ENCODE measurements around the gene AKAP5. TPM values are rescaled to one million over a fixed set of nuclear protein-coding genes. Genes with fewer than 3 reads are reported as not detected.
A peak's percentile ranks its signal among the peaks of the same experiment; 100 is the strongest.

The AKAP5 gene, protein sequence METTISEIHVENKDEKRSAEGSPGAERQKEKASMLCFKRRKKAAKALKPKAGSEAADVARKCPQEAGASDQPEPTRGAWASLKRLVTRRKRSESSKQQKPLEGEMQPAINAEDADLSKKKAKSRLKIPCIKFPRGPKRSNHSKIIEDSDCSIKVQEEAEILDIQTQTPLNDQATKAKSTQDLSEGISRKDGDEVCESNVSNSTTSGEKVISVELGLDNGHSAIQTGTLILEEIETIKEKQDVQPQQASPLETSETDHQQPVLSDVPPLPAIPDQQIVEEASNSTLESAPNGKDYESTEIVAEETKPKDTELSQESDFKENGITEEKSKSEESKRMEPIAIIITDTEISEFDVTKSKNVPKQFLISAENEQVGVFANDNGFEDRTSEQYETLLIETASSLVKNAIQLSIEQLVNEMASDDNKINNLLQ
- 0.16 TPM for total RNA-seq

DNA sequence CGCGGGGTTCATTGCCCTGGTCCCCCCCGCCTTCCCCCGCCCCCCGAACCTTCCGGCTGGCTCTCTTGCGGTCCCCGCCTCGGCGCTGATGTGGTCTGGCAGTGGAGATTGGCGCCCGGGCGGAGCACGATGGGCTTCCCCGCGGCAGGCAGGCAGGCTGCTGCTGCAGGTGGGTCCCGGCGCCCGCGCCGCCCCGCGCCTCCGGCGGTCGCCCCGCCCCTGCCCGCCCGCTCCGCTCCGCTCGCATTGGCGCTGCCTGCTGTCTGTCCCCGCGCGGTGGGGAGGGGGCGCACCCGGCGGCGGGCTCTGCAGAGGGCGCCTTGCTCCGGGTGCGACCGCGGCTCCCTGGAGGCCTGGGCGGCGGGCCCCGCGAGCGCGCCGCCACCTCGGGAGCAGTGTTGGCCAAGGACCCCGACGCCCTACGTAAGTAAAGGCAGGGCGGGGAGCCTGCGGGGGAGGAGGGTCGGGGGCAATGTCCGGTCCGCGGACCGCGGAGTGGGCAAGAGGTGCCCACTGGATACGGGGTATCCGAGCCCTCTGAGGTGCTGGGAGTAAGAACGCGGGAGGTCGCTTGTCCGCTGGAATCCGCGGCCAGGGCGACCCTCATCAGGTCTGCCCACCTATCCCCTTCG, at the start of gene AKAP5:
TSS of gene AKAP5 (plus strand) at position 309 of the 632 bp plus-strand sequence. CDS start 2,896 bp downstream, outside the sequence.
- ATAC-seq, result peak; percentile 71

DNA sequence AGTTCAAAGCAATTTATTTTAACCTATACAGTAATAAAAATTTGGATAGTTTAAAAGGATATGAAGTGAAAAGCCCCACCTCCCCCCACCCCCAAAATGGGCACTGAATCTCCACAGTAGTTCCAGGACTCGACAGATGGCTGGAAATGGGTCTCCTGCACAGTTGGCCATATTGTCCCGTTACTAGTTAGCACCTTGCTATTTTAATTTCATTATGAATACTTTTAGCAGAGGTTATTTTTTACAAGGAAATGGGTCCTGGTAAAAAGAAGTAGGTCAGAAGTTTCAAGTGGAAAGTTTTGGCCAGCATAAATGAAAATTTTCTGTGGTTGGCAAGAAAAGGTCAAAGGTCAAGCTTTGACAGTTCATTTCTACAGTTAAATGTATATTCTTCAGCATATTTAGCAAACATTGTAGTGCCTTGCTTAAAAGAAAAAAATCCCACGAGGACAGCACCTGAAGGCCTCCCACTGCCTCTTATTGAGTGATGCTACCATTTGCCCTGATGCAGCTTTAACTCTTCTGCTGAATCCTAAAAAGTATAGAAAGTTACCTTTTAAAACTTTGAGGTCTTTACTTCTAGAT, 48.9 kb upstream of the AKAP5 start:
- ATAC-seq, result no peak

DNA sequence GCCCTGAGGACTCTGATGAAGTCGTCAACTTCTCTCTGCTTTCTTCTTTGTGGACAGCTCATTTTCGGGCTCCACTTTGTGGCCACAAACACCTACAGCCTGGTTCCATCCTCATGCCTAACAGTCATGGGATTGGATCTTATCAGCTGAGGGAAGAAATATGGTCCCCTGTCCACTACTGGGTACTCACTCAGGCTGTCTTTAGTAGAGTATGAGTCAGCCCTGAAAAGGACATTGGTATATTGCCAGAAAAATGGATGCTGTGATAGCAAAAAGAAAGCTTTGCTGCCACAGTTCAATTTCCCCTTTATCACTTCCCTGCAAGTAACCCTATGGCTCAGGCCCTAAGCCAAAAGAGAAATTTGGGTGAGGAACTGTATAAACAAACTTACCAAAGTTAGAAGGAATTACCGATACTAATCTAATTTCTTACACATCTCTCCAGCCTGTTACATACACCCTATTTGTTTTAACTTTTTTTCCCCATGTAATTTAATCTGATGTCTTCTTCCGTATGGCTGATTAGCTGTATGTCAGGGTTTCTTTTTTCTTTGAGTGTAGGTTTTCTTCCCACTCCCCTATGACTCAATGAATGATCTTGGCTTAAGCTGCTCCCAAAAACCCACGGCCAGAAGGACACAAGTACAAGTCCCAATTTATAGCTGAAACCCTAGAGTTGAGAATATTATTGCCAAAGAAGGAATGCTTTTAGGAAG, 48.1 kb upstream of the AKAP5 start:
- no peak for ATAC-seq

DNA sequence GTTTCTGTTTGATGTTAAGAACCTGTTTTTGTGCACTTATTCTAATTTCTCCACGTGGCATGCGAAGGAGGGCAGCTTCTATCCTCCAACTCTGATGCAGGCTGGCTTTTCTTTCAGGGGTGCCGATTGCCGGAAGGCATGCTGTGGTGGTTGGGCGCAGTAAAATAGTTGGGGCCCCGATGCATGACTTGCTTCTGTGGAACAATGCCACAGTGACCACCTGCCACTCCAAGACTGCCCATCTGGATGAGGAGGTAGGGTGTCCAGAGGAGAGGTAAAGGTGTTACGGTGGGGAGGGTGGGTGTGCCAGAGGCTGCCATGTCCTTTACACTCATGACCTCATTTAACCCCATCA, 47.6 kb upstream of the AKAP5 start:
- ATAC-seq, result no peak

DNA sequence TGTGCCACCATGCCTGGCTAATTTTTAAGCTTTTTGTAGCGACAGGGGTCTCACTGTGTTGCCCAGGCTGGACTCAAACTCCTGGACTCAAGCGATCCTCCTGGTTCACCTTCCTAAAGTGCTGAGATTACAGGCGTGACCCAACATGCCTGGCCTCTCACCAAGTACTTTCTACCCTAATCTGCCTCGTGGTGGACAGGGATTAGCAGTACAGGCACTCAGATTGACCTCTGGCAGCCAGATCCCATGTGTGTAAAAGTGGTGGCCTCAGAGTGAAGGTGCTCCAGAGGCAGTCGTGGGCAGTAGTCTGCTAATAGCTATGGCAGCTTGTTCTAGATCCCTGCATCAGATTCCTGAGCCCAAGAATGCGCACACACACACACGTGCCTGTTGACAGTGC, 46.3 kb upstream of the AKAP5 start:
- ATAC-seq, result no peak

DNA sequence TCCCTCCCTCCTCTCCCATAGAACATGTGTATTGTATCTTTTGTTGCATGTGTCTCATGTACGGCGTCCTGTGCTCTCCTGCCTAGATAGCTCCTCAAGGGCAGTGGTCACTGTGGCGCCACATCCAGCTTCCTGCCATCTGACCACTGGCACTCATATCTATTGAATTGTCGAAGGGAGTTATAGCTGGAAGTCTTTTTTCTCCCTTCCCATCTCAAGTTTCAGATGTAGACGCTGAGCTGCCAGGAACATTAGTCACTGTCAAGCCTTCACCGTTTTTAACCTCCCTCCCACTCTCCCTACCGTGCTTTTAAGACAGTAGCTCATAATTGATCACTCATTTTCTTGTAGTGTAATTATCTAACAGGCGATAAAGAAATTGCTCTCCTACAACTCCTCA, 44.1 kb upstream of the AKAP5 start:
- no peak for ATAC-seq

DNA sequence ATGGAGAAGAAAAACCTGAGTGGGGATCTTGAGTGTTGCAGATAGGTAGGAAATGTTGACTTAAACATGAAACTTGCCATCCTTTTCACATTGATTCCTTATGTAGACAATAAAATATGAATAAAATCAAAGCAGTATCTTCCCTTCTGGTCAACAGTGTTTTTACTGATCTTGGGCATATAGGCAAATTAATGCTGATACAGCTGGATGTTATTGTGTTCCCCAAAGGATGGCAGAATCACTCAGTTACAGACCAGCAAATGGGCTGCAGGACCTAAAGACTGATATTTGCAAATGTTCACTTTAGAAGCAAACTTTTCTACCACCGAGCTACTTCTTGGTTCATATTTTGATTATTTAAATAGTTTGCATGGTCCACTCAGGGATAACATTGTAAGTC, 43.3 kb upstream of the AKAP5 start:
- ATAC-seq, result no peak

DNA sequence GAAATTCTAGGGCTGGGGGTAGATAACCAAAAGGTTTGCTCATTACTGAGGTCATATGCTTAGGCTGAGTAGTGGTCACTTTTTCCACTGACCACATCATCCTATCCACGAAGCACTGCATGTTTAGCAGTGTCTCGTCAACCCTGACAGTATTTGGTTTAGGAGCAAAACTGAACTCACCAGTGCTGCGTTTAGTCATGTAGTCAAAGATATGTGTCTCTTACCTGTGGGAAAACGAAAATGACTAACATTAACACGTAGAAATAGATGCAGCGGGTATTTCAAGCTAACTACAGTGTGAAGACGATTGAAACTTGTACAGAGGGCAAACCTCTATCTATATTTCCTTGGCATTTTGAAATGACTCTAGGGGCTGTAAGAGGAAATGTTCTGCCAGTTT, 42.5 kb upstream of the AKAP5 start:
- ATAC-seq, result no peak

DNA sequence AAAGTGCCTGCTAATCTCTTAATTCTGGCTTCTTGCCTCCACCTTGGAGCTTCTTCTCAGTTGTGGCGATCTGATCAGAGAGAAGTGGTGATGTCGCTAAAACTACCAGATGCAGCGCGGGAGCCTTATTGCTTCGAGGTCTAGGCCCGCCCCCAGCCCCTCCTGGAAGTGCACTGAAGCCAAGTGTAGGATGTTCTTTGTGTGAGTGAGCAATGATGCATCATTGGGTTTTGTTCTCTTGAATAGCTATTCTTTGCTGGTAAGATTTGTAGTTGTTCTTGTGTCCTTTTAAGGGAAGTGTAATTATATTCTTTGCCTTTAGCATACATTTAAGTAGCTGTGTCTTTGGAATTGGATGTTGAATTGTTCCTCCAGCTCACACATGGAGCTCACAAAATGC, 41.3 kb upstream of the AKAP5 start:
- peak; percentile 78 for ATAC-seq

DNA sequence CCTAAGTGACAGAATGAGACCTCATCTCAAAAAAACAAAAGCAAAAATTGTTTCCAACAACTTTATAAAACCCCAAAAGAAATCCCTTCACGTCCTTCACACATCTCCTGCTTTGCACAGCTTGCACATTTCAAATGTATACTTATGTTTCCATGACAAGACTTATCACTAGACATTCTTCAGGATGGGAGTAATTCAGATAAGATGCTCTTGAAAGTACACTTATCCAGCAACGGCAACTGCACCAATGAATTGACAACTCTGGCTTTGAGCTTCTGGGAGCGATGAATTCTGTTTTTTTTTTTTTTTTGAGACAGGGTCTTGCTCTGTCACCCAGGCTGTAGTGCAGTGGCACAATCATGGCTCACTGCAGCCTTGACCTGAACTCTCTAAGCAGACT, 30.8 kb upstream of the AKAP5 start:
- ATAC-seq, result no peak

DNA sequence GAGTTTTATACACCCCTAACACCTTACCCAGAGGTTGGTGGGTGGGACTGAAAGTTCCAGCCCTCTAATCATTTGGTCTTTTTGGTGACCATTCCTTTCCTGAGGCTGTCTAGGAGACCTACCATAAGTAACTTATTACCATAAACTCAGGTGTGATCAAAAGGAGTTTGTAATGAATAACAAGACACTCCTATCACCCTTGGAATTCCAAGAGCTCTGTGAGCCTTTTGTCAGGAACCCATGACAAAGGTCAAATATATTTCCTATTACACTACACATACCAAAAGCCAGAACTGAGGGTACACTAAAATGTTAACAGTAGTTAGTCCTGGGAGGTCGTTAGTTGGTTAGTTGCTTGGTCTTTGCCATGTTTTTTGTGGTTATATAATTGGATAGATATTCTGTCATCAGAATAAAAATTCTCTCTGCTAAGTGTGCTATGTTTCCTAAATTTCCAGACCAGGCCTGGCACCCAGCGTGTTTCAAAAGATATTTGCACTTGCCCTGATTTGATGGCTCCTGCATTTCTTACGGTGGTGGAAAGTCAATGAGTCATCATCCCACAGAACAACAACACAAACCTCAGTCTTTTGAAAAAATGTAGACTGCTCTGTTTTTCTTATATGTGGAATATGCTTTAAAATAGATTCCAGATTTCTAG, 27.0 kb upstream of the AKAP5 start:
- no peak for ATAC-seq

DNA sequence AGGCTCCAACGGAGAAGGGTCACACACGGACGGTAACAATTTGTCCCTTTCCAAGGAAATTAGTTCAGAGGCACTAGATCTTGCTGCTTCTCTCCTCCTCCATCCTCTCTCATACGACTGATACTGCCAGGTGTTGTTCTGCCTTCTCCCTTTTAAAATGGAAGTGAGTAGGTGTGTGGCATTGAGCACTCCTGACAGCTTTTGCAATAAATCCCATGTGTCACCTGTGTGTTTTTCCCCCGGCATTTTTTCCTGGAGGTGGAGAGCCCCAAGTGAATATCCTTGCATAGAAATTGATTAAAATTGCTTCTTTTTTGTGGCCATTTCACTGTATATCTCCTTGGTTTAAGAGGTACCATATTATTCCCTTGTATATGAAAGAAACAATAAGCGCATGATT, 26.2 kb upstream of the AKAP5 start:
- ATAC-seq, result no peak

DNA sequence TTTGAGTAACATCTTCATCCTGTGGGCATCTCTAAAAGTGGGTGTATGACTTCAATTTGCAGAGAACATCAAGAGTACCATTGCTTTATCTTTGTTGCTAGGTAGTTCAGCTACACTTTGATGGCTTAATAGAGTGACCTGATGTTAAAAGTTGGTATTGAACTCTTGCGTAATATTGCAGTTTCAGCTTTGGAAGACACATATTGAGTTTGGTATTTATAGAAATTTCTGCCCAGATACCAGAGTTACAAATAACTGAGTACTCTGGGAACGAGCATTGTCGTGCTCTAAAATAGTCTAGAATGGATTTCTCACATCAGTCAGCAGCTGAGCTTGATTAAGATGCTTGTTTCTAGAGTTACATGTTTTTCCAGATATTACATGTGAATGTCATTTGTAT, 24.8 kb upstream of the AKAP5 start:
- ATAC-seq, result no peak

DNA sequence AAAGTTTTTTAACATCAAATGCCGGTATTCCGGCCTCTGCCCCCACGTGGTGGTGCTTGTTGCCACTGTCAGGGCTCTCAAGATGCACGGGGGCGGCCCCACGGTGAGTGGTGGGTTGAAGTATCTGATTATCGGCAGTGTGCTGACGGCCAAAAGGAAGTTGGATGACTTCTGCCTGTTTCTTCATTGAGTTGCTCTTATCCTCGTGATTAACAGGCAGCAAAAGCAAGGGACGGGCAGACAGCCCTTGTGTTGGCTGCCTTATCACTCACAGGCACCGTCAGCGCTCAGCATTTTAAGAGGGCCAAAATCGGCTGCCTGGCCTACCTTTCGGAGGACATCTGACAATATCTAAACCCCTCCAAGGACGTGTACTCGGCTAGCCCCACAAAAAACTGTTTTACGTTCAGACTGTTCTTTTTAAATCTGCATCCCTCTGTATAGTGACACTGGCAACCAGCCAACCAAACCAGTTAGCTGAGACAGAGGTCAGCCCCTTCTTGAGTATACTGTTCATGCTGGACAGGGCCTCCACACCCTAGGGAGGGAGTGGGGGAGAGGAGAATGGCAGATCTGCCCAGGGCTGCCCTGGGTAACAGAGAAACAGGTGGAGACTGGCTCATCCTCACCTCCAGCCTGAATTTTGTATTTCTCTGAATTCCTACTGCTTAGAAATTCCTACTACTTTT, 22.9 kb upstream of the AKAP5 start:
- ATAC-seq, result no peak

DNA sequence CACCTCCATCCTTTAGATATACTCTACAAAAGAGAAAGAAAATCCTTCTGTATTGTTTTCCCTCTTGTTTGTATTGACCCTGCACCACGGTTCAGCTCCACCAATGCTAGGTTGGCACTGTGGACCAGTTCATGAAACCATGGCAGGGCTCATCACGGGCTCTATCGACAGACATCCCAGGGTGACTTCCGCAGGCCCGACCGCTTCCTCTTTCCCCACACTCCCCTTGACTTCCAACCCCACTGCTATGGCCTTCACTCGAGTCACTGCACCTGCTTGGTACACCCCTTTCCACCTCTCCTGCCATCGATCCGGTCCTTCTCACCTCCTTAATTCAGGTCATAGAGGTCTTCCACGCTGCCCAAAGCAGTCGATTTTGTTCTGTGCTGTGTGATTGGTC, 21.2 kb upstream of the AKAP5 start:
- peak; percentile 16 for ATAC-seq

DNA sequence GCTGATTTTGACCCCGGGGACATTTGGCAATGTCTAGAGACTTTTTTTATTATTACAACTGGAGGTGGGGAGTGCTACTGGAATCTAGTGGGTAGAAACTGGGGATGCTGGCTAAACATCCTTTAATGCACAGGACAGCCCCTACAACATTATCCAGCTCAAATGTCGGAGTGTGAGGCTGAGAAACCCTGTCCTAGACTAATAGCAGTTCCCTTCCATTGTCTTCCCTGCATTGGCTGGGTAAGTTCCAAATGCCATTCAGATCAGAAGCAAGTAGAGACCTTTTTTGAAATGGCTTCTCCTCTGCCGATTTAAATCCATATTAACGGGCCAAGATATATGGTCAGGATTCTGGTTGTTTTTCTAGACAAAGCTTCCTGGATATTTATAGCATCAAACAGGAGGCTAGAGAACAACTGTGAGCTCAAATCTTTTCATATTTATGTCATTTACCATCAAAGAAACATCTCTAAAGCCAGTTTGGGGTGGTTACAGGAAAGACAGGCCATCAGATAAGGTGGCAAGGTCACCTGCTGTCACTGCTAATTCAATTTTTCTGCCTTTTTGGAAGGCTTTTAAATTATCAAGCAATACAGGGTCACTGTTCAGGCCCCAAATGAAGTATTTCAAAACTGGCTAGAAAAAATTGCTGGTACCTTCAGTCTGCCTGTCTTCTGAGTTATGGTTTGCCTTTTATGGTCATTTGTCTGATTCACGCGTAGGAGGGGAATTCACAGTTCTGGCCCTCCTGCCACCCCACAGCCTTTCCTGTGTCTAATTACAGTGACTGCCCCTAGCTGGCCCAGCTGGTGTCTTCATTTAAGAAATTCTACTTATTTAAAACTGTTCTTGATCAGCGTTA, 20.1 kb upstream of the AKAP5 start:
- ATAC-seq, result peak; percentile 37

DNA sequence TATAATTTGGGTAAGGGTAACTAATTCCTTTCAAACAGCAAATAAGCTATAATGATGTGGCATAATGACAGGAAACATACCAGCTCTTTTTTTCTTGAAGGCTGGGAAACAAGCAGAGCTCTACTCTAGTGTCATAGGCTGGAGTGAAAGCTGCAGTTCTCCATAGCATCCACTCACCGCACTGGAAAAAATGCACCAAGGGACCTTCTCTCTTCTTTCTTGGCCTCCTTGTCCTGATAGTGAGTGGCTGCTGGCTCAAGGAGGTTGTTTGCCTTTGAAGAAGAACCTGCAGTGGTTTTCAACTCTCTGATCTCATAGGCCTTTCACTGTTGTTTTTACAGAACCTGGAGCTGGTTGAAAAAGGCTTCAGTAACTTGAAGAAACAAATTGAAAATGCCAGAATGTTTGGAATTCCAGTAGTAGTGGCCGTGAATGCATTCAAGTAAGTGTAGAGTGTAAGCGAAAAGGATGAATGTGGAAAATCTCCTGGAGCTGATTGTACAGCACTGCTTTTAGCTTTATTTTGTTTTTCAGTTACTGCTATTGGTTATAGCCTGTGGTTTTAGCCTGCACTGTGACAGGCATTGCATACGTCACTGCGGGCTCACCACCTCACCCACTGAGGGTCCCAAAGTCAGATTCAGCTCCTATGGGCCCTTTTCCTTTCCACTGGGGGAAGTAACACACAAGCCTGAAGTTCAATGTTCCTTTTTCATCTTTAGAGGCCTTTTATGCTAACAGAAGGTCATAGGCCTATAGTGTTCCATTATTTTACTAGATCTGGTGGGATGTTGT, 17.2 kb upstream of the AKAP5 start:
- no peak for ATAC-seq

DNA sequence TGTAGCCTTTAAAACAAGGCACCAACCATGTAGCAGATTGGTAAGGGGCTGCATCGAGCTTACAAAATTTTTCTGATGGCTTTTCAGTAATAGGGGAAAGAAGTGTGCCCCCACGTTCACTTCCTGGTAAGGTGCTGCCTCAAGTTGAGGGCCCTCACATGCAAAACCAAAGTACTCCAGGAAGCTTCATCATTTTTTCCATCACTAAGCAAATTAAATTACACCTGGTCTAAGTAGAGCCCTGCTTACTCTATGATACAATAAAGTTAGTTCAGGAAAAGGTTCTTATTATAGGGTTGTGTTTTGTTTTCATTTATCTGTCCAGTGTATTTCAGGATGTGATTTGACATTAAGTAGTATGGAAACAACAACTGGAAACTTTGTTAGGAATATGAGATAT, 15.0 kb upstream of the AKAP5 start:
- ATAC-seq, result no peak

DNA sequence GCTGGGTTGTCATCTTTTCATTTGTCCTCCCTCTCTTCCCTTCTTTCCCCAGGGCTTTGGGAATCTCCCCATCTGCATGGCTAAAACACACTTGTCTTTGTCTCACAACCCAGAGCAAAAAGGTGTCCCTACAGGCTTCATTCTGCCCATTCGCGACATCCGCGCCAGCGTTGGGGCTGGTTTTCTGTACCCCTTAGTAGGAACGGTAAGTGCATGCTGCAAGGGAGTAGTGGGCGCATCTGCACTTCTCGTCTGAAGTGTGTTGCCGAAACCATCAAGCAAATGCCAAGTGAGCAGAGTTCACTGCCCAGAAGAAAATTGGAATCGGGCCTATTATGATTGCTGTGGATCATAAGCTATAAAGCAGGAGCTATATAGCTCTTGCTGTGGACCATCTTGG, 10.6 kb upstream of the AKAP5 start:
- ATAC-seq, result no peak

DNA sequence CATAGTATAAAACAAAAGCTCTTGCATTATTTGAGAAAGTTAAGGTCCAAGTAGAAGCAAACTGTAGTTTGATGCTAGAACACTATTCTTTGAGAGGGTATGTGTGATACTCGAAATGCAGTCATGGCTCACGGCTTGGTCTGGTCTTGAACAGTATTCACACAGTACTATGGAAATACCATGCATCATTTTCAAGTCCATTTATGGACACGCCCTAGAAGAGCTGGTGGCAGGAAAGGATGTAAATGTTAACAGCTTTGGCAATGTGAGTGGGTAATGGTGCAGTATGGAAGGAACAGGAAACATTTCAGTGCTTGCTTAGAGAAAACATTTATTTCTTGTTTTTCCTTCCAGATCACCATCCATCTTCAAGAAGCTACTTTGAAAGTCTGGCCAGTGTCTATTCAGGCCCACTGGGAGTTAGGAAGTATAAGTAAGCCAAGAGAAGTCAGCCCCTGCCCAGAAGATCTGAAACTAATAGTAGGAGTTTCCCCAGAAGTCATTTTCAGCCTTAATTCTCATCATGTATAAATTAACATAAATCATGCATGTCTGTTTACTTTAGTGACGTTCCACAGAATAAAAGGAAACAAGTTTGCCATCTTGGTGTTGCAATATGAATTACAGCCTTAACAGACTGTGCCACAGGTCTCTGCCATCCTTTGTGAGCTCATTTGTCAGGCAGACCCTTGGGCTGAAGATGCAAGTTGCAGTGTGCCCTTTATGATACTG, 5.7 kb upstream of the AKAP5 start:
- no peak for ATAC-seq
